GM12892 (cell line): ENCODE data around the gene ANKRD1.

Source experiments
- DNase-seq: peaks from one replicate; pipeline ENCODE4 v3.0.0; 2011; ENCODE audit not compliant: insufficient read length
- FAIRE-seq: peaks from 2 replicates; lab custom pipeline; 2011; peaks lifted over from hg19 to GRCh38; lab: Jason Lieb, UNC
- POLR2A ChIP-seq: IDR thresholded peaks from 2 replicates; pipeline ENCODE4 v1.6.1; 2011; ENCODE audit warnings: low read depth, low read length, control low read depth
- POLR2AphosphoS5 ChIP-seq: IDR thresholded peaks from 2 replicates; pipeline ENCODE4 v1.6.1; 2011; ENCODE audit warnings: low read depth, low read length, control low read depth
- TAF1 ChIP-seq: IDR thresholded peaks from 2 replicates; pipeline ENCODE4 v1.6.1; 2011; ENCODE audit warnings: low read depth, mild to moderate bottlenecking, control low read depth, low read length, borderline replicate concordance

ANKRD1 gene

DNA sequence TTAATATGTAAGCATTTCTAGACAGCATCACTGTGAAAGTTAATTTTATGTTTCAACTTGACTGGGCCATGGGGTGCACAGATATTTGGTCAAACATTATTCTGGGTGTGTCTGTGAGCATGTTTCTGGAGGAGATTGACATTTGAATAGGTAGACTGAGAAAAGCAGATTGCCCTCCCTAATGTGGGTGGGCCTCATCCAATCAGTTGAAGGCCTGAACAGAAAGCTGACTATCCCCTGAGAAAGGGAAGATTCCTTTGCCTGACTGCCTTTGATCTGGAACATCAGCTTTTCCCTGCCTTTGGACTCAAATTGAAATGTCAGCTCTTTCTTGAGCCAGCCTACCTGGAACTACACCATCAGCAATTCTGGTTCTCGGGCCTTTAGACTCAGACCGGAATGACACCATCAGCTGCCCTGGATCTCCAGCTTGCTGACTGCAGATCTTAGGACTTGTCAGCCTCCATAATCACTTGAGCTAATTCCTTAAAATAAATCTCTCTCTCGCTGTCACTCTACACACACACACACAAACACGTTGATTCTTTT, 54.8 kb downstream of the ANKRD1 start:
- TF ChIP-seq POLR2A (no peak), TAF1 (no peak), POLR2AphosphoS5 (no peak)
- DNase-seq (no peak), FAIRE-seq (no peak)

GRCh38 chr10:90865401-90865800, 55.5 kb downstream of the ANKRD1 start:
- no peak for TF ChIP-seq TAF1
- TF ChIP-seq POLR2A: no peak
- no peak for TF ChIP-seq POLR2AphosphoS5
- FAIRE-seq (no peak), DNase-seq (no peak)

DNA sequence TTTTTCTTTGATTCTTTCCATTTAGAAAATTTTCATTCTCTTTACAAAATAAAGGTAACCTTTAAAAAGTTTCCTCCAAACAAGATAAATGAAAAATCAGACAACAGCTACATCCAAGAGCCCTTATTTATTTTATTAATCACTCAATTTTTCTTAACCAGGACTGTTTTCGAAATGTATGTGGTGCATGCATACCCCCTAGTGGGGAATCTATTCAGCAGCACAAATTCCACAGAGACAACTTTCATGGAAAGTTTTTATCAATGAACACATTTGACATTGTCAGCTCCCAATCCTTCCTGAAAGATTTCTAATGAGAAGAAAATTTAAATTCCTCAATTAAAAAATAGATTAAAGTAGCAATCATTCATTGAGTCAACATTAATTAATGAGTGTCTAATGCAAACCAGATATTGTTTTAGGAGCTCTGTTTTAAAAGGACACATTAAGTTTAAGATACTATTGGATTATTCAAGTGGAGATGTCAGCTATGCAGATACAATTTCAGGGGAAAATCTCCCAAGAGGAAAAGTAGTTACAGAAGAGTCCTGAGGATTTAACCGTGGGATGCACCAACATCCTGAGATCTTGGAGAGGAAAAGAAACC, 57.9 kb downstream of the ANKRD1 start:
- no peak for DNase-seq
- FAIRE-seq: no peak
- no peak for TF ChIP-seq TAF1
- TF ChIP-seq POLR2AphosphoS5: no peak
- TF ChIP-seq POLR2A: no peak
